Activated CD8-positive, alpha-beta memory T cell treated with anti-CD3 and anti-CD28 coated beads for 4 hours (primary cell): Measurements from ENCODE around the gene TSHZ2.

Experiments
- DNase-seq, 2 donors: peaks; one replicate each; pipeline ENCODE4 v3.0.0-alpha.2; 2020; ENCODE audit warnings: low read depth in 2 of 2

The TSHZ2 gene

DNA sequence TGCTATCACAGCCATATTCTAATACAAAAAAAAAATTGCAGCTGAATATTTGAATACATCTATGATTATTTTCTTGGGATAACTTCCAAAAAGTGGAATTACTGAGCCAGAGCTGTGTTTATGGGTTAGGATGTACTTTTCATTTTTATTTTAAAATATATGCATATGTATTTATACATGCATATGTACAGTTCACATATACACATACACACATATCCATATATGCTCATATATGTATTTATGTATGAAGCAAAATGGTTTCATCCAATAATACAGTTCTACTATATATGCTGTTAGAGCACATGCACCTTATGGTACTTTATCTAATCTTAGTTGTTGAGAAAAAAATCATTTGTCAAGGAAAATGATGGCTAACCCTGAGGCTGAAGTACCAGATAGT lies 54.9 kb downstream of the TSHZ2 start:
- no peak for DNase-seq

DNA sequence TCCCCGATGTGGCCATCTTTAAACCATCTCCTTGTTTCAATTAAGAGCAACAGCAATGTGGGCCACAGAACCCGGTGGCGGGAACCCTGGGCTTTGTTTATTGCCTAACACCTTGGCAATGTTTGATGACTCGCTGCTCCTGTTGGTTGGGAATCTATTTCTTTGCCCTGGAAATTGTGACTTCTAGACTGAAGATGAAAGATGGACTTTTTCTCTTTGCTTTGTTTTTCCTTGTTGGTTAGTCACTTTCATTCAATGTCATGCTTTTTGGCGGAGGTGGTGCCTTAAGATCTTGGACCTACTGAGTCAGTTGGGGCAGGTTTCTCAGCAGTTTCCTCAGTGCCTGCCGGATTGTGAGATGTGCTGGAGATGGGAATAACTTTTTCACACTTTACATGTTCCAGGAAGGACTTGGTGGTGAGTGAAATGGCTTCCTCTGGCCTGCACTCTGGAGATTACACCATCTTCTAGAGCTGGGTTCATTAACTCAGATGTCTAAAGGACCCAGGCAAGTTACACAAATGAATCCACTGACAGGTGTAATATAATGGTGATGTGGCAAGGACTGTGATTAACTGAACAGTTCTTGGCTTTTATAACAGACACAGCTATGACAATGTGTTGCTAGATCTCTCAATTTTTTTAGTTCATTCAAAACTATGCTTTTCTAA lies 56.3 kb downstream of the TSHZ2 start:
- DNase-seq = no peak

DNA sequence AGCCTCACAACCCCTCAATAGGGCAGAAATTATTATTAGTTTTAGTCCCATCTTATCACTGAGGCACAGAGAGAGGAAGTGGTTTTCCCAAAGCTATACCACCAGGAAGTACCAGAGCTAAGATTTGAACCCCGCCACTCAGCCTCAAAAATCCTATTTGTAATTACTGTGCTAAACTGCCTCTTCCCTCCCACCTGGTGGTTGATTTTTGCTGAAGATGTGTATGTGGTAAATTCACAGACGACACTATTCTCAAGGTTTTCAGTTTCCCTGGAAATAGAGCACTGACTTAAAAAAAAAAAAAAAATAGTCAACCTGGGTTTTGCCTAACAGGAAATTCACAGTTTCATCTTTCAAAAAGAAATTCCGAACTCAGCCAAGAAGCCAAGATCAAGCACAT lies 57.9 kb downstream of the TSHZ2 start:
- no peak for DNase-seq

DNA sequence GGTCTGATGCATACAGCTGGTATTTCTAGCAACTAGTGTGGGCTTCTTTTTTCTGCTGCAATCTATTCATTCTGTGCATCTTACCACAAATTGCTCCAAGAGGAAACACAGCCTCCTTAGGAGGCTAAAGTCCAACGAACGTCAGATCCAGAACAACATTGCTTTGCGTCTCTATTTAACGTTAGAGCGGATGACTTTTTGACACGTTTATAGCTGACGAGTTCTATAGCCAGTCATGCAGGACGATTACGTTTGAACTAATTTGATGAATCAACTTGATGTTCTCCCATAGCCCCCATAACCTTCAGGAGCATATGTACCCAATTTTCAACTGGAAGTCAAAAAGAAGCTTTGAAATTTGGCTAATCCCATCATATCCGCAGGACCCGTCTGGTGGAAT lies 59.9 kb downstream of the TSHZ2 start:
- no peak for DNase-seq

DNA sequence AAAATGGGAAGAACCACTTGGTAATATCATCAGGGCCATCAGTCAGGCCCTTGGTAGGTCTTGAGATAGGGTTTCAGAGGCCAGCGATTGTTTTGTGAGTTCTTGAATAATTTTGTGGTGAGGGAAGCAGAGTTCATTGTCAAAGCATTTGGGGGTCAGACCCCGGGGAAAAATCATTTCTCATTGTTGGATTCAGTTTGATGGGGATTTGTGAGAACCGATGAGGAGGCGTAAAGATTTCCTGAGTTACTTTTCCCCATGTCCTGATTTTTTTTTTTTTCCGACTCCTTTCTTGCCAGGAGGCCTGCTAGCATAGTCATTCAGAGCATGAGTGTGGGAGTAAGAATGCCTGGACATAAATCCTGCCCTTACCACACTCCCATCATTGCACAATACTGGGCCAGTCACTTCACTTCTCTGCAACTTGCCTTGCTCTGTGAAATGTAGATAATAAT lies 60.3 kb downstream of the TSHZ2 start:
- DNase-seq = no peak

DNA sequence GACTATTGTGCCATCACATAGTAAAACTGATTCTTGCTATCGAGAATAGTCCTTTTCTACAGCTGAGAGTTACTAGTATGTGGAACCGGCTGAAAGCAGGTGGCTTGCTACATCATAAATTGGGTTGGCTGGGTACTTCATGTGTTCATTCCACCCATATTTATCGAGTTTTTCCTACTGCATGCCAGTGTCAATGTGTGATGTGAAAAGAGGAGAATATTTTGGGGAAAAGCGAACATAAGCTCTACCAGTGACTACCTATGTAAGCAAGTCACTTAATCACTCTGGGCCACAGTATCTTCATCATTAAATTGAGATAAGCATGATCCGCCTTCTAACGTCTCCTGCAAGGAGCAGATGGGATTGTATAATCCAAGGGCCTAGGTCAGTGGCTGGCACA lies 61.0 kb downstream of the TSHZ2 start:
- no peak for DNase-seq

DNA sequence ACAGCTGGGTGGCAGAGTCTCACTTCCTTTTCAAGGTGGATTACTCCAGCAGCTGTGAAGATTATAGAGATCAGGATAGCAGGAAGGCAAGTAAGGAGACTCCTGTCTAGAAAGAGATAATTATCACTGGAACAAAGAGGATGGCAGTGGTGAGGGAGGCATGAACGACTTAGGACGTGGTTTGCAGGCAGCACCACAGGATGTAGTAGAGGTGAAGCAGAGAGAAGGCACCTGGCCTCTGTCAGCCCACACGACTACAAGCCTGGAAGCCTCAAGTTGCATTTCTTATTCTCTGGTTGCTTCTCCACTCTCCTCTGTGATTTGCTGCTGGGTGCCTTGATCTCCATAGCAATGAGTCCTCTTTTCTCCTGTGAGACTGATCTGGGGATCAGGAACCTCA lies 62.7 kb downstream of the TSHZ2 start:
- no peak for DNase-seq

DNA sequence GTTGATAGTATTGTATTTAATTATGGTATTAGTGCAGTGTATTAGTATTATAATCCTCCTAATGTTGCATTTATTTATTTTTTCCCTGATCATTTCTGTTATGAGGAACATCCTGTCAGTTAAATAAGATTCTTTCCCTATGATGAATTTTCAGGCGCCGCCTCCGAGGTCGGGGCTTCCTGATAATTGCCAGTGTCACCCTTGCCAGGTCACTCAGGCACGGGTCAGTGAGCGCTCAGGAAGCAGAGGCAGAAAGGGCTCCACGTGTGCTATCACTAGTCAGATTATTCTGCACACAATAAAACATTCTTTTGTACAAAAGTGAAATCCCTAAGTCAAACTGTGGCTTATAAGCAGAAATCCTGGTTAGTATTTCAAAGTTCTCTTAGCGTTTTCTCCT lies 64.8 kb downstream of the TSHZ2 start:
- DNase-seq = no peak

DNA sequence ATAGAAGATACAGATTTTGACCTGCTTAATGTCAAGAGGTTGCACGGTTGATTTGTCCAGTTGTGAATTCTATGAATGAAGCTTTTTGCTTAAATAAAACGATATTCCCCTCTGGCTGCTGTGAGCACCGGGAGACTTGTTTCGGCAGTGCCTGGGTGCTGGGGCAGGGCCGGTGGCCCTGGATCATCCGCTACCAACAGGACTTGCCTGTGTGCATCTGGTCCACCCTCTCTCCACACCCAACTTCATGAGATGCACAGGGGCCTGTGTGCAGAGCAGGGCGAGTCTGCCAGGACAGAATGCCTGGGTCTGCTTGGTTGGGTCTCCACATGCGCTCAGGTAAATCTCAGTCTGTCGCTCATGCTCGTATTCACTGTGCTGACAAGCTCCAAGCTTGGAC lies 65.5 kb downstream of the TSHZ2 start:
- DNase-seq = no peak

DNA sequence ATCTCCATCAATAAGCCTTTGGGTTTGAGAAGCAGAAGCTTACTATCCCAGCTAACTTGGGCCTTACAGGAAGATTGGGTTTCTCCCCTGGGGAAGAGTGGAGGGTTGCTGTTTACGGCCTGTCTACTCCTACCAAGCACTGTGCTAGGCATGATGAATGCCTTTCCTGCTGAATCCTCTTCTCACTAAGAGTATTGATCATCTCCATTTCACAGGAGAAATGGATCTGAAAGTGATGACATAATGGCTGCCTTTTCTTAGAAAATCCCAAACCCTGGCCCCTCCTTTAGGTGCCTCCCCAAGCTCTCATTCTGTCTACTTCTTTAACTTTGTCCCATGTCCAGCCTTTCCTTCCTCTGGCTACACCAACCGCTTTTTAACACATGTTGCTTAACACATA lies 66.1 kb downstream of the TSHZ2 start:
- DNase-seq = no peak

DNA sequence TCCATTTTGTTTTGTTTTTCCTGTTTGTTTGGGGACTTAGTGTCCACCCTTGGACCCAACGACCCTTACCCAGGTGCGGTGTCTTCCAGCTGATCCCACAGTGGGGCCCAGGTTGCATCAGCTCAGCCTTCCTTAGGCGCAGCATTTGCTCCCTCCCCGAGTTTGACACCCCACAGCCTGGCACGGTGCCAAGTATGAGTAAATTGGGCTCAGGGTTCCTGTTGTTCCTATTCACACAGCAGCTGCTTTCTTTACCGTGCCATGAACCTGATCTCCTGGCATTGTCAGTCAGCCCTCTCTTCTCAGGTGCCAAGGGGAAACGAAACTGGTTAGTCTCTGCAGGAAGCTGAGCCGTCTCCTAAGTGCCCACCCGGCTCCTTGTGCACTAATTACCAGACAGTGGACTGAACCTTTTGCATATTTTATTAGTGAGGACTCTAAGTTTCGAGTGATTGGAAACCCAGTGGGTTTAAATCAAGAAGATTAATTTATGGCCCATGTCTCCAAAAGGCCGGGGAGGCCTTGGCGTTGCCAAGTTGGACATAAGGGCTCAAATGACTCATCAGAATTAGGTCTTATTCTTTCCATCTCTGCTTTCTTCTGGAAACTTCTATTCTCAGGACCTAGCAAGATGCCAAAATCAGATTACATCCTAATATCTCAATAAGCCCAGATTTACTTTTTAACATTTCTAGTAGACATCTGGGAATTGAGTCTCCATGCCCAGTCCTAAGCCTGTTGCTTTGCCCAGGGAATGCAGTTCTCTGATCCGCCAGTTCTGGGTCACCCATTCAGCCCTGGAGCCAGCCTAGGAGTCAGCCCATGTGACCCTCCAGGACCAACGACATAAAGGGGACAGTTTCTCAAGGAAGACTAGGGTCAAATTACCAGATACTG lies 68.8 kb downstream of the TSHZ2 start:
- no peak for DNase-seq

DNA sequence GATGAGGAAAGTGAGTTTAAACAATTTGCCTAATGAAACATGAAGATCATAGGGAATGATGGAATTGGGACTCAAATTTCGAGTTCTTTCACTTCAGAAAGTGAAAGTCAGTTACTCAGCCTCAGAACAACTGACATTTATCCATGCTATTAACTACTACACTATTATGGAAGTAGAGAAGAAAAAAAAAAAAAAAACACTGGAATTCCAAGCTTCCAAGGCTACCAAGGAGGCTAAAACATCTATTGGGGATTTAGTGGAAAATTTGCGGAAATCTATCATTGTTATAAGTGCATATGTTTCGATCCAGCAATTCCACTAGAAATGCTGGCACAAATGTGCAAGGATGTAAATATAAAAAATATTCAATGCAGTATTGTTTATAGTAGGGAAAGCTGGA lies 70.4 kb downstream of the TSHZ2 start:
- no peak for DNase-seq

DNA sequence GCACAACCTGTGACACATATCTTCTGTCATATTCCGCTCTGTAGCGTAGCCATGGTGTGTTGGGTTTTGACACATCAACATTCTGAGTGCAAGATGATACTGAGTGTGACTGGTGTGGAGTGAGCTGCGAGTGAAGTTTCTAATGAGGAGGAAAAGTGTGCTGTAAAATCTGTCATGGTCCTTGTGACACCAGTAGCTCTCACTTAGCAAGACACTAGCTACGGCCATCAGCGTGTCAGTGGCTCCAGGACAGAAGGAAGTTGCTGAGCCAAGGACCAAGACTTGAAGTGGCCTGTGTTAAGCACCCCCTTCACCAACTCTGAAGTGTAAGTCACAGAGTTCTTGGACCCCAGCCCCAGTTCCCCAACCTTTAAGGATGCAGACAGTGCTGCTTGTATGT lies 72.1 kb downstream of the TSHZ2 start:
- DNase-seq = no peak

DNA sequence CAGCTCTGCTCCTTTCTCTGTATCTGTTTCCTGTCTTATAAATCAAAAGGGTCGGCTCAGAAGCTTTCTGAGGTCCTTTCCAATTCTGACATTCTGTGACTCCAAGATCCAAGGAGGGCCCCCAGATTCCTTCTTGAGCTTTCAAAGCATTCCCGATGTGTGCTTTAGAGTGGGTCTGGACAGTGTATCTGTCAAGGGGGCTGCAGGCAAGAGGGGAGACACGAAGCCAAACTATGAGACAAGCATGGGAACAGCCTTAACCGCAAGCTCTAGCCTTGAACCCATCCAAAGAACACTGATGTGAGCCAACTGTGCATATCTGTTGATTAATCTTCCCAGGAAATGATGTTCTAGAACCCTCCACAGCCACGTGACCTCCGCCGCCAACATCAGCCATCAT lies 73.8 kb downstream of the TSHZ2 start:
- DNase-seq = no peak

DNA sequence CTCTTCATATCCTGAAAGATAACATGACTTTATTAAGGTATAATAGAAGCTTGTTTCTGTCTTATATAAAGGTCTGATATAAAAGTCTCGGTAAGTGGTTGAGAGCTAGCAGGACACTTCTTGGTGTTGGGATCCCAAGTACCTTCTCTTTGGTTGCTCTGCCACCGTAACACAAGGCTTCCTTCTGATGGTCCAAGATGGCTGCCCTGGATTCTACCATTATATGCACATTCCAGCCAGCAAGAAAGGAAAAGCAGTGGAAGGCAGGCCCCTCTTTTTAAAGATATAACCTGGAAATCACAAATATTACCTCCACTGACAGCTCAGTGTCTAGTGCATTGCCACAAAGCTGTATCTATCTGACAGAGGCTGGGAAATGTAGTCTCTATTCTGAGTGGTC lies 75.0 kb downstream of the TSHZ2 start:
- DNase-seq = no peak

DNA sequence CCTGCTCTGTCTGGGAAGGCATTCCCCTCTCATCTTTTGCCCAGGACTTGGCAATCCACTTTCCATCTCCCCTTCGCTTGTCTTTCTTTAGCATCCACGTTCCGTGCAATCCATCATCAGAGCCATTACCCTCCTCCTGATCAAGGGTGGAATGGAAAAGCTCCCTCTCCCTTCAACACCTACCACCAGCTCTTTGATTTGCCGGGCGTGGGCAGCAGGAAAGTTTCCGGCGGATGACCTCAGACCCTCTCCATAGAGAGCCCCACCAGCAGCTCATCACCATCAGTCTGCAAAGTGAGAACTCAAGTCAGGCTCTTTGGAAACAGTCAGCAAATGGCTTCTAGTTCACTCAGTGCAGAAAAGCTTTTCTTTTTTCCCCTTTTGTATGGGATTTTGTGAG lies 76.2 kb downstream of the TSHZ2 start:
- DNase-seq = no peak

DNA sequence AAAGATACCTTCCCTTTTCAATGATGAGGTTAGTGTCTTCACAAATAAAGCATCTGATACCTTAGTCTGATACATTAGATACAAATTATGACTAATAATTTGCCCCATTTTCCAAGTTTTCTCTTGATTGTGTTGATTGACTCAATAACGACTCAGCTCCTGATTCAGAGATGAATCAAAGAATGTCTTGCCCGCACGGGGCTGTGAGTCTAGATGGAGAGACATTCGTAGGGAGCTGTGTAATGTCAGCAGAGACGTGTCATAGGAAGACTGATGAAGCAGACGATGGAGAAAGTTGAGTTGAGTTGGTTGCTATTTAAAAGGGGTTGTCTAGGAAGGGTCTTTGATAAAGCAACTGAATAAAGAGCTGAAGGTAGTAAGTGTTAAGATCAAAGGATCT lies 78.2 kb downstream of the TSHZ2 start:
- no peak for DNase-seq

DNA sequence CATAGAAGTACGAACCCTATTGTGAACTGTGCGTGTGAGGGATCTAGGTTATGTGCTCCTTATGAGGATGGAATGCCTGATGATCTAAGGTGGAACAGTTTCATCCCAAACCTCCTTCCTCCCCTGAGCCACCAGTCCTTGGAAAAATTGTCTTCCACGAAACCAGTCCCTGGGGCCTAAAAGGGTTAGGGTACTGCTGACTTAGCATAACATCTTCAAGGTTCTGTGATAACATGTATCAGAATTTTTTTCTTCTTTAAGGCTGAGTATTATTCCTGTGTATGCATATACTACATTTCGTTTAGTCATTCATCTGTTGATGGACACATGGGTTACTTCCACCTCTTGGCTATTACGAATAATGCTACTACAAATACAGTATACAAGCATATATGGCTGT lies 80.2 kb downstream of the TSHZ2 start:
- no peak for DNase-seq

DNA sequence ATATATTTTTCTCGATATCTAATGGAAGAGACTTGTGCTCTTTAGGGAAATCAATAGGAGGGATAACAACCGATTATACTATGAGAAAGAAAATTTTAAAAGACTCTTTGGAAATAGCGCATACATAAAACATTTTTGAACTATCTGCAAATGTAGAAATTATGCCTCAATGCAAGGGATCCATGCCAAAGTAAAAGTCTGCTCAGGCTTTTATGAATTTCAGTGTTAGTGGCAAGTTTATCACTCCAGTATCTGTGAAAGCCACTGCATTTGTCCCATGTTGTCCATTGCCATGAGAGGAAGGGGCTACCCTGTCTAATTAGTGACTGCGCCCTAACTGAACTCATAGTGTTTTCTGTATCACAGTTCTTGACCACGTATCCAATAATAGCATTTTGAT lies 81.4 kb downstream of the TSHZ2 start:
- DNase-seq = no peak

DNA sequence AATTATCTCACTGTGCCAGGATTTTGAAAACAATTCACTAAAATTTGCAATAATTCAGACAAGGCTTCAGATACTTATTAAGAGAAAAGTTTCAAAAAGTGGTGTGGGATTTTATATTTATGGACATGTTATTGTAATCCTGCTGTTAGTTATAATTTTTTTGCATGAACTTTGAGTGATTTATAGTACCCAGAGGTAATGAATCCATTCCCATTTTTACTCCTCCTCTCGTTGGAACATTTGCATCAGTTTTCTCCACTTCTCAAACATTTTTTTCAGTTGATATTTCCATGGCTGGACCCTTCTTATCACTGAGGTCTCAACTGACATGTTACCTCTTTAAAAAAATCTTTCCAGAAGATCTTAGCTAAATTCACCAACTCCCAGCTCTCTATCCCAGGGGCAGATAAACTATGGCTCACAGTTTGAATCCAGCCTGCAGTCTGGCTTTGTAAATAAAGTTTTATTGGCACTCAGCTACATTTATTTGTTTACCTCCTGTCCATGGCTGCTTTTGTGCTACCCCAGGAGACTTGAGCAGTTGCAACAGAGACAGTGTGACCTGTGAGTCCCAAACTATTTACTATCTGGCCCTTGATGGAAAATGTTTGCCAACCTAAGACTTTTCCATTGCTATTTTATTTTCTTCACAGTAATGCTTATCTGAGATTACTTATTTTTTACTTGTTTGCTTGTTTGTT lies 83.4 kb downstream of the TSHZ2 start:
- DNase-seq = no peak

DNA sequence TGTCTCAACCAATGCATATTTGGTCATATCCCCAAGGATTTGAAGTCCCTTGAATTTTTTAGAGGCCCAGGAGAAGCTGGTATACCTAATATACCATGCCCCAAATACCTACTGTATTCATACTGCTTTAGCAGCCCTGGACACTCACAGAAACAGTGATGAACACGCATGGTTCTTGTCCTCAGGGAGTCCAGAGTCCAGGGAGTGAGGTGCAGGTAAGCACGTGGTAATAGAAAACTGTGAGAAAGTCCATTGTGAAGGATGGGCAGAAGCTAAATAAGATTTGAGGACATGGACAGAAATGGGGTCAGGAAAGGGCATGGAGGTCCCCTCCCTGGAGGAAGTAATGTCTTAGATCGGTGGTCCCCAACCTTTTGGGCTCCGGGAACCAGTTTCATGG lies 85.4 kb downstream of the TSHZ2 start:
- no peak for DNase-seq

DNA sequence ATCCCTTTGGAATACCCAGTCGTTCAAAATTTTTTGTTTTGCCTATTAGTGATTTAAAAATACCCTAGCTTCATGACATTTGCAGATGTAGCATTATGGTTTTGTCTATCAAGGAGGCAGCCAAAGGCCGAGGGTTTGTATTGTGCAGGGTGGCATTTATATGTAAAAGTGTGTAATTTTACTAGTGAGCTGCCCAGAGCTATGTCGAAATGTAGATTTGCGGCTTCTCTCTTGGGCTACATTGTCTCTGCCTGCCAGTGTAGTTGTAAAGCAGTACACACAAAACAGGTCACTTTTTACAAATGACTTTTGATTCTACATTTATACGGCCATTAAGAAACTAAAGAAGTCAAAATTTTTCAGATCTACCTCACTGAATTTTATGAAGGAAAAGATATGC lies 87.7 kb downstream of the TSHZ2 start:
- DNase-seq = no peak
